Duodenal mucosa (tissue), 2 donors: ENCODE measurements around the gene MYO15A.
A peak's percentile ranks its signal among the peaks of the same experiment; 100 is the strongest.
"Not testable (repeated sequence)": the region's sequence is repeated elsewhere in the genome, so short reads cannot be mapped to it uniquely, and the experiment has no call there.

Experiments
- H3K27ac ChIP-seq: one replicate; pipeline ENCODE4 v1.7.0; 2013; ENCODE audit warnings: low read depth, low read length
- H3K27me3 ChIP-seq, 2 donors: one replicate each; pipeline ENCODE4 v1.7.0; 2013; ENCODE audit warnings: low read length in 2 of 2, control low read depth in 1 of 2; ENCODE audit not compliant: insufficient read depth in 2 of 2, control insufficient read depth in 1 of 2
- H3K36me3 ChIP-seq, 2 donors: one replicate each; pipeline ENCODE4 v1.7.0; 2013; ENCODE audit warnings: low read length in 2 of 2, control low read depth in 1 of 2; ENCODE audit not compliant: insufficient read depth in 2 of 2, control insufficient read depth in 1 of 2
- H3K4me1 ChIP-seq, 2 donors: one replicate each; pipeline ENCODE4 v1.7.0; 2013; ENCODE audit warnings: low read length in 2 of 2, control low read depth in 1 of 2; ENCODE audit not compliant: insufficient read depth in 2 of 2, control insufficient read depth in 1 of 2
- H3K4me3 ChIP-seq, 2 donors: one replicate each; pipeline ENCODE4 v1.7.0; 2013; ENCODE audit warnings: low read length in 2 of 2, low read depth in 1 of 2
- H3K9ac ChIP-seq, 2 donors: one replicate each; pipeline ENCODE4 v1.7.0; 2013; ENCODE audit warnings: low read length in 2 of 2, low read depth in 1 of 2
- H3K9me3 ChIP-seq, 2 donors: one replicate each; pipeline ENCODE4 v1.7.0; 2013; ENCODE audit warnings: low read length in 2 of 2, control low read depth in 1 of 2; ENCODE audit not compliant: control insufficient read depth in 1 of 2

MYO15A gene

DNA sequence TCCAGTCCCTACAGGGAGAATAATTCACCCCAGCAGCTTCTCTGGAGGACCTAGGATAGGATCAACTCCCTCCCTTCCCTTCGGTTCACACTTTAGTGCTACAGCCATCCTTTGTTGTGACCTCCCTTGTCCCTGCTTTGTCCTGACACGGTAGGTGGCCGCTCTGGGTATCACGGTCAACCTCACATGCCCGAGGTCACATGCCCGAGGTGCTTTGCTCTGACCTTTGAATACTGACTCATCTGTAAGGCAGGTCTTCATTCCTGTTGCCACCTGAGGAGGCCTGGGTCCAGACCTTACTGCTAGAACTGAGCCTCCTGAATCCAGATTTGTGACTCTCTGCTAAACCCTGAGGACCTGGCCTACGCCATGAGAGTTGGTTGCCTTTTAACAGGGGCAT lies 94.8 kb downstream of the MYO15A start:
- no peak overlapping the region for H3K9ac ChIP-seq
- peaks cover 22 to 79% of the 10 kb centered on the region in 2 donors for H3K36me3 ChIP-seq
- no peaks in the 10 kb centered on the region for H3K9me3 ChIP-seq
- H3K4me3 ChIP-seq, result no peak overlapping the region
- H3K27ac ChIP-seq, result no peak overlapping the region
- no peaks in the 10 kb centered on the region for H3K27me3 ChIP-seq
- H3K4me1 ChIP-seq, result peaks cover 5 to 7% of the 10 kb centered on the region in 2 donors

GRCh38 chr17:18205861-18206260 lies 97.3 kb downstream of the MYO15A start:
- H3K27me3 ChIP-seq, result no peaks in the 10 kb centered on the region
- H3K4me3 ChIP-seq, result no peak overlapping the region
- H3K4me1 ChIP-seq, result peaks cover 0 to 4% of the 10 kb centered on the region in 2 donors
- H3K27ac ChIP-seq, result no peak overlapping the region
- peaks cover 40 to 83% of the 10 kb centered on the region in 2 donors for H3K36me3 ChIP-seq
- no peaks in the 10 kb centered on the region for H3K9me3 ChIP-seq
- no peak overlapping the region for H3K9ac ChIP-seq

DNA sequence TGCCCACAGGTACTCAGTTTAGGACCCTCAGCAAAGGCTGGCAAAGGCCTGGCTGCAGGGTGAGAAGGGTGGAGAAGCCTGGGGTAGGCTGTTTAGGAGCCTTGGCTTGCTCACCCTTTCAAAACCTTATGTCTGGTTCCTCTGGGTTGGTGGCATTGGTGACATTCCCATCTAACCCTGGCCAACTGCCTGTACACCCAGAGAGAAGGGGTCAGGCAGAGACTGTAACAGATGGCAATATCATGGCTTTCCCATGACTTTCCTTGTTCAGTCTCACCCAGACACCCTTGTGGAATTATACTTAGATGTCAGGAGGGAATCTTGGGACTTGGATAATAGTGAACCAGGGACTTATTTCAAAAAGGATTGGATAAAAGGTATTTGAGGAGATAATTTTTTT lies 98.4 kb downstream of the MYO15A start:
- peaks cover 0 to 4% of the 10 kb centered on the region in 2 donors for H3K4me1 ChIP-seq
- H3K27ac ChIP-seq, result no peak overlapping the region
- no peak overlapping the region for H3K4me3 ChIP-seq
- no peak overlapping the region for H3K9ac ChIP-seq
- no peaks in the 10 kb centered on the region for H3K27me3 ChIP-seq
- H3K9me3 ChIP-seq, result no peaks in the 10 kb centered on the region
- peaks cover 42 to 79% of the 10 kb centered on the region in 2 donors for H3K36me3 ChIP-seq

DNA sequence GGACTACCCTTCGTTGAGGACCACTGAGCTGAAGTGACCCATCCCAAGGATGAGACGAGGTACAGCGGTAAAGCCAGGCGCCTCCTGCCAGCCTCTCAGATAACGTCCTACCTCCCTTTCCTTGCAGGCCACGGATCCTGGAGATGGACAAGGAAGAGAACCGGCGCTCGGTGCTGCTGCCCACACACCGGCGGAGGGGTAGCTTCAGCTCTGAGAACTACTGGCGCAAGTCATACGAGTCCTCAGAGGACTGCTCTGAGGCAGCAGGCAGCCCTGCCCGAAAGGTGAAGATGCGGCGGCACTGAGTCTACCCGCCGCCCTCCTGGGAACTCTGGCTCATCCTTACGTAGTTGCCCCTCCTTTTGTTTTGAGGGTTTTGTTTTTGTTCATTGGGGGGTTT lies 99.5 kb downstream of the MYO15A start:
- H3K9ac ChIP-seq, result no peak overlapping the region
- H3K4me3 ChIP-seq, result no peak overlapping the region
- no peaks in the 10 kb centered on the region for H3K9me3 ChIP-seq
- H3K27me3 ChIP-seq, result no peaks in the 10 kb centered on the region
- H3K27ac ChIP-seq, result no peak overlapping the region
- peaks cover 42 to 74% of the 10 kb centered on the region in 2 donors for H3K36me3 ChIP-seq
- H3K4me1 ChIP-seq, result peaks cover 0 to 1% of the 10 kb centered on the region in 2 donors

DNA sequence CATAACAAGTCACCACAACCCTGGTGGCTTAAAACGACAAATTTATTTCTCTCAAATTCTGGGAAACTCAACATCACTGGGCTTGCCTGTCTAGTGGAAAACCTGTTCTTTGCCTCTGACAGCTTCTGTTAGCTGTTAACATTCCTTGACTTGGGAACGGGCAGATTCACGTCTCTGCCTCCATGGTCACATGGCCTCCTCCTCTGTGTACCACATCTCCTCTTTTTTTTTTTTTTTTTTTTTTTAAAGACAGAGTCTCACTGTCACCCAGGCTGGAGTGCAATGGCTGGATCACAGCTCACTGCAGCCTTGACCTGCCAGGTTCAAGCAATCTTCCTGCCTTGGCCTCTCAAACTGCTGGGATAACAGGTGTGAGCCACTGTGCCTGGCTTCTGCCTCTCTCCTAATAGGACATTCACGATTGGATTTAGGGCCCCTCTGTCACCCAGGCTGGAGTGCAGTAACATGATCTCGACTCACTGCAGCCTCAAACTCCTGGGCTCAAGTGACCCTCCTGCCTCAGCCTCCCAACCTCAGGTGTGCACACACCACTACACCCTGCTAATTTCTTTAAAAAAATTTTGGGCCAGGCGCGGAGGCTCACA lies 105.2 kb downstream of the MYO15A start:
- H3K27me3 ChIP-seq, result no peaks in the 10 kb centered on the region
- H3K4me3 ChIP-seq, result no peak overlapping the region
- peaks cover 0 to 2% of the 10 kb centered on the region in 2 donors for H3K4me1 ChIP-seq
- H3K9ac ChIP-seq, result no peak overlapping the region
- H3K9me3 ChIP-seq, result no peaks in the 10 kb centered on the region
- peaks cover 21 to 24% of the 10 kb centered on the region in 2 donors for H3K36me3 ChIP-seq
- no peak overlapping the region for H3K27ac ChIP-seq

DNA sequence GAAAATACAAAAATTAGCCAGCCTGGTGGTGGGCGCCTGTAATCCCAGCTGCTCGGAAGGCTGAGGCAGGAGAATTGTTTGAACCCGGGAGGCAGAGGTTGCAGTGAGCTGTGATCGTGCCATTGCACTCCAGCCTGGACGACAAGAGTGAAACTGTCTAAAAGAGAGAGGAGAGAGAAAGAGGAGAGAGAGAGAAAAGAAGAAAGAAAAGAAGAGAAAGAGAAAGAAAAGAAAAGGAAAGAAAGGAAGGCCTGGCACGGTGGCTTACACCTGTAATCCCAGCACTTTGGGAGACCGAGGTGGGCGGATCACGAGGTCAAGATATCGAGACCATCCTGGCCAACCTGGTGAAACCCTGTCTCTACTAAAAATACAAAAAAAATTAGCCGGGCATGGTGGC lies 108.3 kb downstream of the MYO15A start:
- H3K4me3 ChIP-seq, H3K9me3 ChIP-seq, H3K27ac ChIP-seq, H3K9ac ChIP-seq, H3K36me3 ChIP-seq, H3K4me1 ChIP-seq, H3K27me3 ChIP-seq: not testable (repeated sequence)

- Histone ChIP-seq H3K4me1 (peaks cover 0 to 8% of the 10 kb centered on the region in 2 donors), H3K9ac (no peak overlapping the region), H3K27ac (no peak overlapping the region), H3K36me3 (no peaks in the 10 kb centered on the region), H3K9me3 (no peaks in the 10 kb centered on the region), H3K4me3 (no peak overlapping the region), H3K27me3 (no peaks in the 10 kb centered on the region)
Measured at GRCh38 chr17:18217412-18218015, 109.0 kb downstream of the MYO15A start.

- Histone ChIP-seq H3K27me3 (no peaks in the 10 kb centered on the region), H3K9me3 (no peaks in the 10 kb centered on the region), H3K27ac (no peak overlapping the region), H3K36me3 (no peaks in the 10 kb centered on the region), H3K9ac (no peak overlapping the region), H3K4me3 (no peak overlapping the region), H3K4me1 (peaks cover 0 to 8% of the 10 kb centered on the region in 2 donors)
Measured at GRCh38 chr17:18218756-18219415, 110.3 kb downstream of the MYO15A start.

- no peaks in the 10 kb centered on the region for H3K9me3 ChIP-seq
- no peak overlapping the region for H3K27ac ChIP-seq
- no peak overlapping the region for H3K9ac ChIP-seq
- no peak overlapping the region for H3K4me3 ChIP-seq
- no peaks in the 10 kb centered on the region for H3K27me3 ChIP-seq
- no peaks in the 10 kb centered on the region for H3K36me3 ChIP-seq
- H3K4me1 ChIP-seq, result peaks cover 11 to 15% of the 10 kb centered on the region in 2 donors
Measured at GRCh38 chr17:18224053-18224386, 115.5 kb downstream of the MYO15A start.

GRCh38 chr17:18224387-18225120 lies 116.0 kb downstream of the MYO15A start:
- H3K27me3 ChIP-seq, result no peaks in the 10 kb centered on the region
- peak overlapping the region in 1 of 2 donors; percentile 21 for H3K9ac ChIP-seq
- peak overlapping the region; percentile 27 to 63 for H3K4me3 ChIP-seq
- no peaks in the 10 kb centered on the region for H3K36me3 ChIP-seq
- H3K4me1 ChIP-seq, result peaks cover 8 to 15% of the 10 kb centered on the region in 2 donors
- H3K9me3 ChIP-seq, result no peaks in the 10 kb centered on the region
- H3K27ac ChIP-seq, result no peak overlapping the region
